SK-N-SH (cell line): ENCODE measurements around the gene STK17B. TPM values are rescaled to one million over a fixed set of nuclear protein-coding genes. Genes with fewer than 3 reads are reported as not detected.

Experiments used
- CTCF ChIA-PET: fragments of 300-600, 350-600 bp; formaldehyde crosslinking; extraction: SDS; loops from one replicate; lab custom pipeline; 2021; lab: Yijun Ruan, JAX
- POLR2A ChIA-PET: fragments of 350-600 bp; sonication (Branson Sonifier 250); formaldehyde crosslinking; extraction: SDS; loops from one replicate; lab custom pipeline; 2020; ENCODE audit warnings: antibody characterized with exemption, inconsistent platforms; lab: Yijun Ruan, JAX
- DNase-seq: peaks from one replicate; pipeline ENCODE4 v3.0.0; 2012
- H2AFZ ChIP-seq: fragments of 200-600 bp; sonication (generic); 2 replicates; pipeline ENCODE4 v1.8.1; 2016; ENCODE audit warnings: antibody characterized with exemption, mild to moderate bottlenecking, low read depth
- H3F3A ChIP-seq: fragments of 200-600 bp; sonication (generic); replicated peaks from 2 replicates; pipeline ENCODE3; 2016; ENCODE audit warnings: antibody characterized with exemption, mild to moderate bottlenecking; ENCODE audit not compliant: insufficient read depth
- H3K27ac ChIP-seq, 2 experiments: fragments of 200-500 bp in 1 of 2; fragments of 200-600 bp in 1 of 2; sonication (Bioruptor generic) in 1 of 2; sonication (generic), shearing (Covaris generic) in 1 of 2; 2 replicates each; pipeline versions ENCODE4 v1.5.1 to v1.6.1; 2014 to 2016; ENCODE audit warnings: low read depth in 2 of 2, inconsistent platforms in 1 of 2, low read length in 1 of 2, mild to moderate bottlenecking in 1 of 2, mixed read lengths in 1 of 2
- H3K27me3 ChIP-seq: fragments of 200-600 bp; sonication (generic), shearing (Covaris generic); 2 replicates; pipeline ENCODE4 v1.6.1; 2016; ENCODE audit warnings: mixed run types; ENCODE audit not compliant: insufficient read depth
- H3K36me3 ChIP-seq, 2 experiments: fragments of 200-500 bp in 1 of 2; fragments of 200-600 bp in 1 of 2; sonication (Bioruptor generic) in 1 of 2; sonication (generic) in 1 of 2; replicated peaks in 1 of 2; 2 replicates each; pipeline versions ENCODE3 to v1.5.1; 2014 to 2016; ENCODE audit warnings: low read length in 1 of 2, mild to moderate bottlenecking in 1 of 2; ENCODE audit not compliant: insufficient read depth in 2 of 2, control insufficient read depth in 1 of 2
- H3K4me1 ChIP-seq, 2 experiments: fragments of 200-500 bp in 1 of 2; fragments of 200-600 bp in 1 of 2; sonication (Bioruptor generic) in 1 of 2; sonication (generic), shearing (Covaris generic) in 1 of 2; 2 replicates each; pipeline versions ENCODE4 v1.5.1 to v1.6.1; 2014 to 2016; ENCODE audit warnings: low read depth in 1 of 2, low read length in 1 of 2, mixed run types in 1 of 2; ENCODE audit not compliant: insufficient read depth in 2 of 2, control insufficient read depth in 1 of 2
- H3K4me2 ChIP-seq: fragments of 200-600 bp; sonication (generic), shearing (Covaris generic); 2 replicates; pipeline ENCODE4 v1.6.1; 2017; ENCODE audit warnings: mixed run types
- H3K4me3 ChIP-seq, 2 experiments: fragments of 200-500 bp in 1 of 2; fragments of 200-600 bp in 1 of 2; sonication (Bioruptor generic) in 1 of 2; sonication (generic), shearing (Covaris generic) in 1 of 2; 2 replicates each; pipeline versions ENCODE4 v1.5.1 to v1.8.1; 2014 to 2016; ENCODE audit warnings: low read depth in 2 of 2, inconsistent platforms in 1 of 2, low read length in 1 of 2, mild to moderate bottlenecking in 1 of 2, mixed read lengths in 1 of 2, moderate library complexity in 1 of 2
- H3K79me2 ChIP-seq: fragments of 200-600 bp; sonication (generic); 2 replicates; pipeline ENCODE4 v1.8.1; 2017; ENCODE audit warnings: mild to moderate bottlenecking; ENCODE audit not compliant: insufficient read depth
- H3K9ac ChIP-seq: fragments of 200-600 bp; sonication (generic); 2 replicates; pipeline ENCODE4 v1.6.1; 2017; ENCODE audit warnings: mixed run types
- H3K9me2 ChIP-seq: fragments of 200-600 bp; sonication (generic); 2 replicates; pipeline ENCODE4 v1.6.1; 2017; ENCODE audit warnings: mixed run types
- H3K9me3 ChIP-seq: fragments of 200-600 bp; sonication (generic); 2 replicates; pipeline ENCODE4 v1.6.1; 2017; ENCODE audit warnings: mixed run types, mild to moderate bottlenecking, moderate library complexity
- H4K20me1 ChIP-seq: fragments of 200-600 bp; sonication (generic); 2 replicates; pipeline ENCODE4 v1.6.1; 2017; ENCODE audit warnings: mild to moderate bottlenecking, mixed run types; ENCODE audit not compliant: insufficient read depth
- CHD2 ChIP-seq: fragments of 150-350 bp; IDR thresholded peaks from 2 replicates; pipeline ENCODE4 v1.6.1; 2018; ENCODE audit warnings: low read length; ENCODE audit not compliant: partially characterized antibody
- FOSL2 ChIP-seq: IDR thresholded peaks from 2 replicates; pipeline ENCODE4 v1.4.0; 2012; ENCODE audit warnings: low read depth, mild to moderate bottlenecking, moderate library complexity, borderline replicate concordance
- JUND ChIP-seq: IDR thresholded peaks from 2 replicates; pipeline ENCODE4 v1.4.0; 2012
- MEF2A ChIP-seq: IDR thresholded peaks from 2 replicates; pipeline ENCODE4 v1.4.0; 2012; ENCODE audit warnings: low read depth, borderline replicate concordance
- MXI1 ChIP-seq: IDR thresholded peaks from 2 replicates; pipeline ENCODE4 v1.6.1; 2012; ENCODE audit warnings: mild to moderate bottlenecking, low read depth, low read length, improper control_type of control experiment
- NFIC ChIP-seq: IDR thresholded peaks from 2 replicates; pipeline ENCODE4 v1.4.0; 2012; ENCODE audit warnings: borderline replicate concordance
- RAD21 ChIP-seq: IDR thresholded peaks from 2 replicates; pipeline ENCODE4 v1.6.1; 2012; ENCODE audit warnings: mild to moderate bottlenecking, low read length
- RXRA ChIP-seq: IDR thresholded peaks from 2 replicates; pipeline ENCODE4 v1.4.0; 2012; ENCODE audit warnings: low read depth, mild to moderate bottlenecking, borderline replicate concordance
- TCF12 ChIP-seq: IDR thresholded peaks from 2 replicates; pipeline ENCODE4 v1.4.0; 2012
- WGBS: methylation state at CpG from one replicate; pipeline ENCODE4 v1.1.6; 2017; ENCODE audit warnings: low lambda C conversion rate; 5-methylcytosine and 5-hydroxymethylcytosine counted together
- polyA plus RNA-seq, 3 experiments: library from polyadenylated mRNA; depleted of rRNA; stranded (reverse); fragments of >200 nt; gene quantifications; 2 replicates each; pipeline ENCODE4 v1.2.3, GENCODE V29; 2012
- TF ChIP-seq, protein P1 (sequence below): IDR thresholded peaks from 2 replicates; pipeline ENCODE4 v1.4.0; 2012; ENCODE audit warnings: low read depth, borderline replicate concordance
- TF ChIP-seq, protein P2 (sequence below): fragments of 150-350 bp; IDR thresholded peaks from 2 replicates; pipeline ENCODE4 v1.6.1; 2016; ENCODE audit warnings: mild to moderate bottlenecking, low read depth, low read length
- TF ChIP-seq, protein P3 (sequence below): IDR thresholded peaks from 2 replicates; pipeline ENCODE4 v1.4.0; 2012; ENCODE audit warnings: low read depth, borderline replicate concordance
- TF ChIP-seq, protein P4 (sequence below): fragments of 150-350 bp; IDR thresholded peaks from 2 replicates; pipeline ENCODE4 v1.6.1; 2017; ENCODE audit warnings: antibody characterized with exemption, low read length, low read depth, borderline replicate concordance

Gene STK17B
- polyA plus RNA-seq, 1 of the 3 experiments (the other 2 are of a cell fraction): 5.1 TPM

DNA sequence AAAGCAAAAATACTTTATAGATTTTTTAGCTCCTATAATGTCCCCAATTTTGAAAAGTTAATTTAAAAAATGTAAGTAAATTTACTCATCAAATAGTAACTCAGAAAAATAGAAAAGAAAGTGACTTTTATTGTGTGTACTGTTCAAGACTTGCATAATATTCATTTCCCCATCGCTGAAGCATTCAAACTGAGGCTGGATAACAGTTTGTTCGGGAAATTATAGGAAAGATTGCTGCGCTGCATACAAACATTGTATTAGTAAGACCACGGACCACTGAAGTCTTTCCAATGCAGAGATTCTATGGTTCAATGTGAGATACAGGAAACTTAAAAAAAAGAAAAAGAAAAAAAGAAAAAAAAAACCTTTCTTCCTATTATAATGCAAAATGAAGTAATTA is 10.4 kb downstream of the STK17B start:
- no peaks in the 10 kb centered on the region for H3K9me3 ChIP-seq
- 98% methylated on average over 4 of the region's 4 CpGs for WGBS
- no peak overlapping the region for H3K4me3 ChIP-seq
- no peaks in the 10 kb centered on the region for H3K27me3 ChIP-seq
- no peak overlapping the region for H3K9ac ChIP-seq
- H3K79me2 ChIP-seq: peaks cover 98% of the 10 kb centered on the region
- no peak for DNase-seq
- H3K36me3 ChIP-seq: peaks cover 16 to 75% of the 10 kb centered on the region in 2 experiments
- H3K27ac ChIP-seq: peak overlapping the region in 1 of 2 experiments; percentile 11; a peak in 1 of 4 replicates
- POLR2A ChIA-PET: no interaction called here
- TF ChIP-seq, protein P1, sequence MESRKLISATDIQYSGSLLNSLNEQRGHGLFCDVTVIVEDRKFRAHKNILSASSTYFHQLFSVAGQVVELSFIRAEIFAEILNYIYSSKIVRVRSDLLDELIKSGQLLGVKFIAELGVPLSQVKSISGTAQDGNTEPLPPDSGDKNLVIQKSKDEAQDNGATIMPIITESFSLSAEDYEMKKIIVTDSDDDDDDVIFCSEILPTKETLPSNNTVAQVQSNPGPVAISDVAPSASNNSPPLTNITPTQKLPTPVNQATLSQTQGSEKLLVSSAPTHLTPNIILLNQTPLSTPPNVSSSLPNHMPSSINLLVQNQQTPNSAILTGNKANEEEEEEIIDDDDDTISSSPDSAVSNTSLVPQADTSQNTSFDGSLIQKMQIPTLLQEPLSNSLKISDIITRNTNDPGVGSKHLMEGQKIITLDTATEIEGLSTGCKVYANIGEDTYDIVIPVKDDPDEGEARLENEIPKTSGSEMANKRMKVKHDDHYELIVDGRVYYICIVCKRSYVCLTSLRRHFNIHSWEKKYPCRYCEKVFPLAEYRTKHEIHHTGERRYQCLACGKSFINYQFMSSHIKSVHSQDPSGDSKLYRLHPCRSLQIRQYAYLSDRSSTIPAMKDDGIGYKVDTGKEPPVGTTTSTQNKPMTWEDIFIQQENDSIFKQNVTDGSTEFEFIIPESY: no peak
- H3K9me2 ChIP-seq: no peaks in the 10 kb centered on the region
- H3K4me2 ChIP-seq: no peak overlapping the region
- H4K20me1 ChIP-seq: peaks cover 5% of the 10 kb centered on the region; the same call in 1 of the 2 replicates
- peaks cover 22% of the 10 kb centered on the region for H3F3A ChIP-seq
- H3K4me1 ChIP-seq: peaks cover 0 to 24% of the 10 kb centered on the region in 2 experiments; a peak in 2 of 4 replicates
- no peak overlapping the region; the same call in 1 of the 2 replicates for H2AFZ ChIP-seq
- CTCF ChIA-PET: no interaction called here

DNA sequence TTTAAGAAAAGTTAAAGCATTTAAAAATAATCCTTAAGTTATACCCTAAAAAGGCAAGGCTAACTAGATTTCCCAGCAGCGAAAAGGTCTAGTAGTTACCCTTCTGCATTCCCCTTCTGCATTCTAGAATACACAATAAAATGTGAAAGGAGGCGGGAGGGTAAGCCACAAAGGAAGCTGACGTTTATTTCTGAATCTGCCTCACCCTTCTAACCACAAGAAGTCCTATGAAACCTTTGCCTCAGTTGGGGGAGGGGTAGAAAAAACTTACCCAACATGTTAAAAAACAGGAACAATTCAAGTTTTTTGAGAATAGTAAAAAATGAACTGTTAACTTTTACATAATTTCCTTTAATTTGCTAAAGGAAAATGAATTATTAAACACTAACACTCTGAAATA is 11.3 kb downstream of the STK17B start:
- H4K20me1 ChIP-seq: no peaks in the 10 kb centered on the region
- H3K4me1 ChIP-seq: peaks cover 0 to 24% of the 10 kb centered on the region in 2 experiments; a peak in 2 of 4 replicates
- H3K9me3 ChIP-seq: no peaks in the 10 kb centered on the region
- DNase-seq: no peak
- H3K27me3 ChIP-seq: no peaks in the 10 kb centered on the region
- ChIA-PET POLR2A (no interaction called here), CTCF (no interaction called here)
- no peak overlapping the region; the same call in 1 of the 2 replicates for H2AFZ ChIP-seq
- no peak overlapping the region for H3K9ac ChIP-seq
- peaks cover 23 to 83% of the 10 kb centered on the region in 2 experiments for H3K36me3 ChIP-seq
- peak; percentile 17; the same call in 1 of the 2 replicates for TF ChIP-seq TCF12
- 0 out of 2 replicates have a peak, but pooled peaks have one; percentile 13 for TF ChIP-seq RXRA
- no peak for TF ChIP-seq MXI1
- 69% methylated on average over 3 of the region's 3 CpGs for WGBS
- no peaks in the 10 kb centered on the region for H3K9me2 ChIP-seq
- peaks cover 91% of the 10 kb centered on the region for H3K79me2 ChIP-seq
- H3F3A ChIP-seq: peaks cover 22% of the 10 kb centered on the region
- no peak overlapping the region for H3K4me2 ChIP-seq
- no peak overlapping the region for H3K4me3 ChIP-seq
- peak overlapping the region in 1 of 2 experiments; percentile 11; a peak in 1 of 4 replicates for H3K27ac ChIP-seq

DNA sequence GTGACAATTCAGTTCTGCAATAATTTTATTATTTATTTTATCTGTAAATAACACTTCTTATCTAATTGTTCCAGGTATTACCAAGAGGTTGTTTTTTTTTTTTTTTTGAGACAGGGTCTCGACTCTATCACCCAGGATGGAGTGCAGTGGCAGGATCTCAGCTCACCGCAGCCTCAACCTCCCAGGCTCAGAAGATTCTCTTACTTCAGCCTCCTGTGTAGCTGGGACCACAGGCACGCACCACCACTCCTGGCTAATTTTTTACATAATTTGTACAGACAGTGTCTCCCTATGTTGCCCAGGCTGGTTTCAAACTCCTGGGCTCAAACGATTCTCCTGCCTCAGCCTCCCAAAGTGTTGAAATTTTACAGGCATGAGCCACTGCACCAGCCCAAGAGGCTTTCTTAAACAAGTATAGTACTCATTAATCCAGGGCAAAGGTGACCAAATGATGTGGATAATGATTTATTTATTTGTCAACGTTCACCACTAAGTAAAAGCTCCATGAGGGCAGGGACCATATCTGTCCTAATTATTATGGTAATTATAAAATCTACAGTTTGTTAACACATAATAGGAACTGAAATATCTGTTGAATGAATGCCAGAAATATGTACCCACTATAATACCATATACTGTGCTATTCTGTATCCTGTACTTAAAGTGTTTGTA is 12.0 kb downstream of the STK17B start:
- H3K4me1 ChIP-seq: peaks cover 0 to 16% of the 10 kb centered on the region in 2 experiments; a peak in 2 of 4 replicates
- H2AFZ ChIP-seq: no peak overlapping the region; the same call in 1 of the 2 replicates
- CTCF ChIA-PET: no interaction called here
- POLR2A ChIA-PET: no interaction called here
- H4K20me1 ChIP-seq: no peaks in the 10 kb centered on the region
- no peak overlapping the region for H3K9ac ChIP-seq
- no peaks in the 10 kb centered on the region for H3K27me3 ChIP-seq
- no peak overlapping the region for H3K27ac ChIP-seq
- H3K9me2 ChIP-seq: no peaks in the 10 kb centered on the region
- peaks cover 30 to 87% of the 10 kb centered on the region in 2 experiments for H3K36me3 ChIP-seq
- no peak overlapping the region for H3K4me3 ChIP-seq
- no peaks in the 10 kb centered on the region for H3K9me3 ChIP-seq
- WGBS: 98% methylated on average over 5 of the region's 5 CpGs
- no peak overlapping the region for H3K4me2 ChIP-seq
- peaks cover 91% of the 10 kb centered on the region for H3K79me2 ChIP-seq
- DNase-seq: no peak
- H3F3A ChIP-seq: peaks cover 28% of the 10 kb centered on the region
- TF ChIP-seq, protein P1: no peak
- TF ChIP-seq RAD21 (no peak), CHD2 (no peak), NFIC (no peak), FOSL2 (no peak), JUND (no peak), MEF2A (no peak)
- TF ChIP-seq, protein P2, sequence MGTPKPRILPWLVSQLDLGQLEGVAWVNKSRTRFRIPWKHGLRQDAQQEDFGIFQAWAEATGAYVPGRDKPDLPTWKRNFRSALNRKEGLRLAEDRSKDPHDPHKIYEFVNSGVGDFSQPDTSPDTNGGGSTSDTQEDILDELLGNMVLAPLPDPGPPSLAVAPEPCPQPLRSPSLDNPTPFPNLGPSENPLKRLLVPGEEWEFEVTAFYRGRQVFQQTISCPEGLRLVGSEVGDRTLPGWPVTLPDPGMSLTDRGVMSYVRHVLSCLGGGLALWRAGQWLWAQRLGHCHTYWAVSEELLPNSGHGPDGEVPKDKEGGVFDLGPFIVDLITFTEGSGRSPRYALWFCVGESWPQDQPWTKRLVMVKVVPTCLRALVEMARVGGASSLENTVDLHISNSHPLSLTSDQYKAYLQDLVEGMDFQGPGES: no peak
- TF ChIP-seq, protein P3, sequence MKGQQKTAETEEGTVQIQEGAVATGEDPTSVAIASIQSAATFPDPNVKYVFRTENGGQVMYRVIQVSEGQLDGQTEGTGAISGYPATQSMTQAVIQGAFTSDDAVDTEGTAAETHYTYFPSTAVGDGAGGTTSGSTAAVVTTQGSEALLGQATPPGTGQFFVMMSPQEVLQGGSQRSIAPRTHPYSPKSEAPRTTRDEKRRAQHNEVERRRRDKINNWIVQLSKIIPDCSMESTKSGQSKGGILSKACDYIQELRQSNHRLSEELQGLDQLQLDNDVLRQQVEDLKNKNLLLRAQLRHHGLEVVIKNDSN: no peak
- TF ChIP-seq, protein P4, sequence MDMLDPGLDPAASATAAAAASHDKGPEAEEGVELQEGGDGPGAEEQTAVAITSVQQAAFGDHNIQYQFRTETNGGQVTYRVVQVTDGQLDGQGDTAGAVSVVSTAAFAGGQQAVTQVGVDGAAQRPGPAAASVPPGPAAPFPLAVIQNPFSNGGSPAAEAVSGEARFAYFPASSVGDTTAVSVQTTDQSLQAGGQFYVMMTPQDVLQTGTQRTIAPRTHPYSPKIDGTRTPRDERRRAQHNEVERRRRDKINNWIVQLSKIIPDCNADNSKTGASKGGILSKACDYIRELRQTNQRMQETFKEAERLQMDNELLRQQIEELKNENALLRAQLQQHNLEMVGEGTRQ: no peak
